Muscle layer of colon (tissue), 2 donors: ENCODE results near the gene MED17.

ENCODE experiments used
- H3K27ac ChIP-seq: one replicate; pipeline ENCODE4 v1.7.0; 2013; ENCODE audit warnings: low read depth, mild to moderate bottlenecking, low read length, moderate library complexity
- H3K27me3 ChIP-seq, 2 donors: one replicate each; pipeline ENCODE4 v1.7.0; 2013; ENCODE audit warnings: low read length in 2 of 2, mild to moderate bottlenecking in 2 of 2; ENCODE audit not compliant: insufficient read depth in 2 of 2, control insufficient read depth in 1 of 2
- H3K36me3 ChIP-seq: one replicate; pipeline ENCODE4 v1.7.0; 2013; ENCODE audit warnings: mild to moderate bottlenecking, low read length; ENCODE audit not compliant: insufficient read depth
- H3K4me1 ChIP-seq: one replicate; pipeline ENCODE4 v1.7.0; 2013; ENCODE audit warnings: mild to moderate bottlenecking, low read length; ENCODE audit not compliant: insufficient read depth
- H3K4me3 ChIP-seq, 2 donors: one replicate each; pipeline ENCODE4 v1.7.0; 2013; ENCODE audit warnings: low read length in 2 of 2, low read depth in 1 of 2, mild to moderate bottlenecking in 1 of 2, moderate library complexity in 1 of 2
- H3K9ac ChIP-seq: one replicate; pipeline ENCODE4 v1.7.0; 2013; ENCODE audit warnings: low read length
- H3K9me3 ChIP-seq: one replicate; pipeline ENCODE4 v1.7.0; 2013; ENCODE audit warnings: mild to moderate bottlenecking, low read length
- donor health status: abdominal sarcoma.
- donor health status: Adenocarcinoma of cecum.

Gene MED17

GRCh38 chr11:93791493-93791892, 7.4 kb downstream of the MED17 start:
- H3K9me3 ChIP-seq = no peaks in the 10 kb centered on the region
- H3K4me1 ChIP-seq = peaks cover 12% of the 10 kb centered on the region
- H3K27me3 ChIP-seq = no peaks in the 10 kb centered on the region
- no peak overlapping the region for H3K27ac ChIP-seq
- H3K36me3 ChIP-seq = peaks cover 61% of the 10 kb centered on the region
- no peak overlapping the region for H3K4me3 ChIP-seq
- H3K9ac ChIP-seq = no peak overlapping the region

- H3K27ac ChIP-seq = no peak overlapping the region
- no peaks in the 10 kb centered on the region for H3K9me3 ChIP-seq
- H3K36me3 ChIP-seq = peaks cover 54% of the 10 kb centered on the region
- H3K4me3 ChIP-seq = no peak overlapping the region
- no peaks in the 10 kb centered on the region for H3K4me1 ChIP-seq
- no peaks in the 10 kb centered on the region for H3K27me3 ChIP-seq
- H3K9ac ChIP-seq = no peak overlapping the region
Observed at GRCh38 chr11:93796441-93797231, 12.6 kb downstream of the MED17 start.

- peaks cover 54% of the 10 kb centered on the region for H3K36me3 ChIP-seq
- H3K4me1 ChIP-seq = no peaks in the 10 kb centered on the region
- H3K27ac ChIP-seq = no peak overlapping the region
Observed at GRCh38 chr11:93801366-93801765, 17.3 kb downstream of the MED17 start.

GRCh38 chr11:93804879-93805278, 20.8 kb downstream of the MED17 start:
- Histone ChIP-seq H3K27me3 (no peaks in the 10 kb centered on the region), H3K9me3 (no peaks in the 10 kb centered on the region), H3K27ac (no peak overlapping the region), H3K4me1 (no peaks in the 10 kb centered on the region), H3K9ac (no peak overlapping the region), H3K4me3 (no peak overlapping the region), H3K36me3 (peaks cover 64% of the 10 kb centered on the region)

More at GRCh38 chr11:93801366-93801765, 17.3 kb downstream of the MED17 start:
- Histone ChIP-seq H3K9ac (no peak overlapping the region), H3K4me3 (no peak overlapping the region), H3K27me3 (no peaks in the 10 kb centered on the region), H3K9me3 (no peaks in the 10 kb centered on the region)

- no peak overlapping the region for H3K4me3 ChIP-seq
- H3K4me1 ChIP-seq = no peaks in the 10 kb centered on the region
- peaks cover 69% of the 10 kb centered on the region for H3K36me3 ChIP-seq
- no peak overlapping the region for H3K27ac ChIP-seq
- no peaks in the 10 kb centered on the region for H3K9me3 ChIP-seq
- no peak overlapping the region for H3K9ac ChIP-seq
- no peaks in the 10 kb centered on the region for H3K27me3 ChIP-seq
Observed at GRCh38 chr11:93807980-93808379, 23.9 kb downstream of the MED17 start.

GRCh38 chr11:93813974-93814373, 29.9 kb downstream of the MED17 start:
- Histone ChIP-seq H3K9me3 (no peaks in the 10 kb centered on the region), H3K27me3 (no peaks in the 10 kb centered on the region), H3K9ac (no peak overlapping the region), H3K4me3 (no peak overlapping the region), H3K27ac (no peak overlapping the region), H3K4me1 (peaks cover 5% of the 10 kb centered on the region), H3K36me3 (peaks cover 54% of the 10 kb centered on the region)

GRCh38 chr11:93814966-93815633, 31.0 kb downstream of the MED17 start:
- peaks cover 5% of the 10 kb centered on the region for H3K4me1 ChIP-seq
- H3K4me3 ChIP-seq = no peak overlapping the region
- H3K36me3 ChIP-seq = peaks cover 44% of the 10 kb centered on the region

GRCh38 chr11:93817426-93818348, 33.6 kb downstream of the MED17 start:
- no peak overlapping the region for H3K4me3 ChIP-seq
- no peak overlapping the region for H3K27ac ChIP-seq
- H3K9ac ChIP-seq = no peak overlapping the region
- peaks cover 5% of the 10 kb centered on the region for H3K4me1 ChIP-seq
- peaks cover 25% of the 10 kb centered on the region for H3K36me3 ChIP-seq
- H3K27me3 ChIP-seq = no peaks in the 10 kb centered on the region
- no peaks in the 10 kb centered on the region for H3K9me3 ChIP-seq

More at GRCh38 chr11:93814966-93815633, 31.0 kb downstream of the MED17 start:
- H3K27me3 ChIP-seq = no peaks in the 10 kb centered on the region
- H3K9me3 ChIP-seq = no peaks in the 10 kb centered on the region
- no peak overlapping the region for H3K9ac ChIP-seq
- H3K27ac ChIP-seq = no peak overlapping the region

- Histone ChIP-seq H3K36me3 (peaks cover 9% of the 10 kb centered on the region), H3K4me1 (no peaks in the 10 kb centered on the region), H3K9ac (no peak overlapping the region), H3K27me3 (no peaks in the 10 kb centered on the region), H3K9me3 (no peaks in the 10 kb centered on the region), H3K27ac (no peak overlapping the region), H3K4me3 (no peak overlapping the region)
Observed at GRCh38 chr11:93819966-93820695, 36.0 kb downstream of the MED17 start.

GRCh38 chr11:93820847-93821246, 36.8 kb downstream of the MED17 start:
- peaks cover 2% of the 10 kb centered on the region for H3K36me3 ChIP-seq

More at GRCh38 chr11:93820847-93821246, 36.8 kb downstream of the MED17 start:
- Histone ChIP-seq H3K4me3 (no peak overlapping the region), H3K9ac (no peak overlapping the region), H3K27me3 (no peaks in the 10 kb centered on the region), H3K27ac (no peak overlapping the region), H3K9me3 (no peaks in the 10 kb centered on the region), H3K4me1 (no peaks in the 10 kb centered on the region)
